ENCODE data around the gene R3HDM4.

R3HDM4 gene

GRCh38 chr19:947090-947706 lies 34.2 kb upstream of the R3HDM4 start:
- DNase-seq (ENCODE audit: low read depth) = no peak

- no peak for DNase-seq (ENCODE audit: low read depth)
Measured at GRCh38 chr19:945401-946252, 32.6 kb upstream of the R3HDM4 start.

DNA sequence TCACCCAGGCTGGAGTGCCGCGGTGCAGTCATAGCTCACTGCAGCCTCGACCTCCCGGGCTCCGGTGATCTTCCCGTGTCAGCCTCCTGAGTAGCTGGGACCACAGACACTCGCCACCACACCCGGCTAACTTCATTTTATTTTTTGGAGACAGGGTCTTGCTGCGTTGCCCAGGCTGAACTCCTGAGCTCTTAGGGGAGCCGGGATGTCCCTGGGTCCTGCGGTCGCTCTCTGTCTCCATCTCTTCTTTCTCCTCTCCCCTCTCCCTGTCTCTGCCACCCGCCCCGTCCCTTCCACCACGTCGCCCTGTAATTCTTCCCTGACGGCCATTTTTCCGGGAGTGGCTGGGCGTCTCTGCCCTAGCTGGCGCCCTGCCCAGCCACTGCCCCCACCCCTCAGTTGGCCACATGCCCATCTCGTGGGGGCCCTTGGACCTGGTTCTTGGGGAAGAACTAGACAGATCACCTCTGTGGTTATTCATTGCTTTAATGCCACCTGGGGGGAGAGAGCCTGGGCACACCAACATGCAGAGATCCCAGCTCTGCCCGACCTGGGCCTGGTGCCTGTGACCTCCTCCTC lies 31.7 kb upstream of the R3HDM4 start:
- DNase-seq (ENCODE audit: low read depth) = no peak

DNA sequence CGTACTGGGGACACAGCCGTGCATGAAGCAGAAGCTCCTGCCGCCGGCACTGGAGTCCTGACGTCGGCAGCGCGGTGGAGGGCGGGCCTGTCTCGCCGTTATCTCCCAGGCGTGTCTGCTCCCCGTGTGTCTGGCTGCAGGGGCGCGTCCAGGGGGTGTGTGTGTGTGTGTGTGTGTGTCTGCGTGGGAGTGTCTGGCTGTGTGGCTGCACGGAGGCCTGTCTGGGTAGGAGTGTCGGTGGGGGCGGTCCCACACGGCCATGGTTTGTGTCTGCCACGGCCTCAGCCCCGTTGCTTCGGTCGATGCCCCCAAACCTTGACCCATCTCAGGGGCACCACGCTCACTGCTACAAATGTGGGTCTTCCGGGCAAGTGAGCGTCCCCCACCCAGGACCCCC lies 31.1 kb upstream of the R3HDM4 start:
- DNase-seq (ENCODE audit: low read depth) = no peak

DNA sequence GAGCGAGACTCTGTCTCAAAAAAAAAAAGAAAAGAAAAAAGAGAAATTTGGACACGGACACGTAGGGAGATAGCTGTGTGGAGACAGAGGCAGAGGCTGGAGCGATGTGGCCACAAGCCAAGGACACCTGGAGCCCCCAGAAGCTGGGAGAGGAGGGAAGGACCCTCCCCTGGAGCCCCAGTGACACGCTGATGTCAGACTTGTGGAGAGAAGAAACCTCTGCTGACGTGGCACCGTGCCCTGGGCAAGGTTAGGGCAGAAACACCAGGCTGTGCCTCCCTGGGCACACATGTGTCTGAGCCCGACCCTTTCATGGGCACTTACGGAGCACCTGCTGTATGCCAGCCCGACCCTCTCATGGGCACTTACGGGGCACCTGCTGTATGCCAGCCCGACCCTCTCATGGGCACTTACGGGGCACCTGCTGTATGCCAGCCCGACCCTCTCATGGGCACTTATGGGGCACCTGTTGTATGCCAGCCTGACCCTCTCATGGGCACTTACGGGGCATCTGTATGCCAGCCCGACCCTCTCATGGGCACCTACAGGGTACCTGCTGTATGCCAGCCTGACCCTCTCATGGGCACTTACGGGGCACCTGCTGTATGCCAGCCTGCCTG lies 30.6 kb upstream of the R3HDM4 start:
- DNase-seq (ENCODE audit: low read depth) = no peak

DNA sequence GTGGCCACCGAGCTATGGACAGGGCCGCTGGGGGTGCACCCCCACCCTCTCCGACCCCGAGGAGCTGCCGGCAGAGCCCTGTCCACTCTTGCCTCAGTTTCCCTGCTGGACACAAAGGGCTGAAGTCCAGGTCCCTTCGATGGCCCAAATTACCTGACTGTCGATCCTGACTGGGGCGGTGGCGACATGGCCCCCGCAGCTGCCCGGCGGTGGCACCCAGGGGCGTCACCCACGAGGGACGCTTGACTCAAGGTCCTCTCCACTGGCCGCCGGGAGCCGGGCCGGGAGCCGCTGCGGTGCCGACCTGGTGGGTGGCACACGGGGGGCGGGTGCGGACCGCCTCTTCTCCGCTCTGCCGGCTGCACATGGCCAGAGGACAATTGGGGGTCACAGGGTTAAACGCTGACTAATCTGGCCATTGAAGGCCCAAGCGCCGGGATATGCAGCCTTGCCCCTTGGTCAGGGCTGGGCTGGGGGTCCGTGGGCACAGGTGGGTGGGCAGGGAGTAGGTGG lies 29.2 kb upstream of the R3HDM4 start:
- DNase-seq (ENCODE audit: low read depth) = no peak

DNA sequence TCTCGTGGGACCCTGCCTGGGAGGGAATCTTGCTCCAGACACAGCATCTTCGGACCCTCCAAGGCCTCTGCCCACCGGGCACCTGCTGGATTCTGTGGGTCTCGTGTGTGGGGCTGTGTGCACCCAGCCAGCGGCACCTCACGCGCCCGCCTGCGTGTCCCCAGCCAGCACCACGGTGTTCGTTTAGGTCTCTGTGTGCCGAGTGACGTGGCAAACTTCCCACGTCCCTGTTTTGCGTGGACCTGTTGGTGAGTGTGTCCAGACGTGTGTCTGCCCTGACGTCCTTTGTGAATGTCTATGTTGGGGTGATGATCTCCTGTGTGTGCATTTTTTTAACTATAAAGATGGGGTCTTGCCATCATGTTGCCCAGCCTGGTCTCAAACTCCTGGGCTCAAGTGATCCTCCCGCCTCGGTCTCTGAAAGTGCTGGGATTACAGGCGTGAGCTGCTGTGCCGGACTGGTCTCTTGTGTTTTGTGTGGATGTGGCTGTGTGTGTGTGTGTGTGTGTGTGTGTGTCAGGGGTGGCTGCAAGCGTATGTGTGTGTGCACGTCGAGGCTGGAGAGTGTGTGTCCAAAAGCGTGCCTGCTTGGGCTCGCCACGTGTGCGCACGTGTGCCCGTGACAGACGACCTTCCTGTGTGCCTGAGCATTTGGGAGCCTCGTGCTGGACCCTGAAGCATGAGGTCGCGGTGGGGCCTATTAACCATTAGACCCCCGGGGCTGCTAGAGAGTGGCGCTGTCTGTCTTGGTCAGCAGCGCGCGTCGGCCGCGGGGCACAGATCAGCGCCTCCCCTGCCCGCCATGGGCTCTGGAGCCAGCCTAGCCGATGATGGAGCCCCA lies 28.5 kb upstream of the R3HDM4 start:
- no peak for DNase-seq (ENCODE audit: low read depth)

GRCh38 chr19:940591-941291 lies 27.7 kb upstream of the R3HDM4 start:
- DNase-seq (ENCODE audit: low read depth) = peak; percentile 37

DNA sequence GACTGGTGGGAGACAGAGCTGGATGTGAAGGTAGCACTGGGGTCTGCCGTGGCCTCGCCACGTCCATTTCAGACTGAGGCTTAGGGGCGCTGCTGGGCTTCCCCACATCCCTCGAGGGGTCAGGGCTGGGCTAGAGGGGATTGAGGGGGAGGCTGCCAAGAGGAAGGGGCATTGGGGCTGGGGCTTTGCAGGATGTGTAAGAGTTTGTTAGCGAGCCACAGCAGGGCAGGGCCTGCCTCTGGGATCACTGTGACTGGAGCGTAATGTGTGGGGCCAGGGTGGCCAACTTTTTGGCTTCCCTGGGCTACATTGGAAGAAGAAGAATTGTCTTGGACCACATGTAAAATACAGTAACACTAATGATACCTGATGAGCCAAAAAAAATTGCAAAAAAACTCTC lies 26.9 kb upstream of the R3HDM4 start:
- no peak for DNase-seq (ENCODE audit: low read depth)

- no peak for DNase-seq (ENCODE audit: low read depth)
Measured at GRCh38 chr19:939439-939838, 26.4 kb upstream of the R3HDM4 start.

DNA sequence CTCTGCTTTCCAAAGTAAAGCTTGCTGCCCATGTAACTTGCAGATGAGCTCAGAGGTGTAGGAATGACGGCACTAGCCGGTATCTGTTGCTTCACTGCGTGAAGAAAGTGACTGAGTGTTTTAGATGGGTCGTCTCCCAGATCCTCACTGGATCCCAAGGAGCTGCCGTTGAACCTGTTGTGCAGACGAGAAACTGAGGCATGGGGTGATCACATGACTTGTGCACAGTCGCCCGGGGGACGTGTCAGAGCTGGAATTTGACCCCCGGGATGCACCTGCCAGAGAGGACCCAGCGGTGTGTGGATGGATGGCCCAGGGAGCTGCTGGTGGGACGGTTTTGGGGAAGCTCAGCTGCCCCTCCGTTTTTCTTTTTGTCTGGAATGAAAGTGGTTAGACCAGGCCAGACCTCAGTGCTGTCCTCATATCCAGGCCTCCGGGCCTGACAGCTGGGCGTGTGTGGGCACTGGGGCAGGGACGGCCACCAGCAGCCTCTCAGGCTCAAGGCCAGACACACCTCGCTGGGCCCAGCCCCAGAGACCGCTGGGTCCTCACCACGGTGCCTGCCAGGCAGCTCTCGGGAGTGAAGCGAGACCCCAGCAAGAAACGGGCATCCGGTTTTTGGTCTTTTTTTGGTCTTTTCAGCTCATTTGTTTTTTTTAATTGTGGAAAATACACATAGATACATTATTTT lies 25.4 kb upstream of the R3HDM4 start:
- DNase-seq (ENCODE audit: low read depth) = no peak

- DNase-seq (ENCODE audit: low read depth) = no peak
Measured at GRCh38 chr19:937259-937694, 24.3 kb upstream of the R3HDM4 start.

DNA sequence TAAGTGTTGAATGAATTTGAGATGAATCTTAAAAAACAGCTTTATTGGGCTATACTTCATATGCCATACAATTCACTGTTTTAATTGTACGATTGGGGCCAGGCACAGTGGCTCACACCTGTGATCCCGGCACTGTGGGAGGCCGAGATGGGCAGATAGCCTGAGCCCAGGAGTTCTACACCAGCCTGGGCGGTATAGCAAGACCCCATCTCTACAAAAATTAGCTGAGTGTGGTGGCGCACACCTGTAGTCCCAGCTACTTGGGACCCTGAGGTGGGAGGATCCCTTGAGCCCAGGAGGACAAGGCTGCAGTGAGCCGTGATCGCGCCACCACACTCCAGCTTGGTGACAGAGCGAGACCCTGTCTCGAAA lies 23.1 kb upstream of the R3HDM4 start:
- no peak for DNase-seq (ENCODE audit: low read depth)

DNA sequence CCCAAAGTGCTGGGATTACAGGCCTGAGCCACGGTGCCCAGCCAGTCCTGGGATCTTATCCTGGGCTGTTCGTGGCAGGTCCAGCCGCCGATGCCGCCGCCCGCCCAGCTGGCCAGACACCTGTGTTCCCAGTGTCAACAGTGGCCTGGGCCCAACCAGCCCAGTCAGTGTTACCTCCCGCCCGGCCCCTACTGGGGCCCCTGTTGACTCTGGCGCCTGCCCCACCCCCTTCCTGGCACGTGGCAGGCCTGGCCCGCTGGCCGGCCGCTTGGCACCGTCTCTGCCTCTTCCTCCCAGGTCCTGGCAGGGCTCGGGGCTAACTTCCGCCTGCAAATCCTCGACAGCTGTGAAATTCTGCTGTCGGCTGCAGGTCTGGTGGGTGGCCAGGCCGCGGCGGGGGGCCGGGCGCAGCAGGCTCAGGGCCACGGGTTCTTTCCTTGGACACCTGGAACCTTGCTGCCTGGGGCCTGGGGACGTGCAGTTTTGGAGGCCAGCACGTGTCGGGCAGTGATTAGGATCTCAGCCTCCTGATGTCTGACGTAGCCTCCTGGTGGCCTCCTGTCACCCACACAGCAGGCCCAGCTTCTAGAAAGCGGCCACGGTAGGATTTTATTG lies 22.0 kb upstream of the R3HDM4 start:
- no peak for DNase-seq (ENCODE audit: low read depth)

DNA sequence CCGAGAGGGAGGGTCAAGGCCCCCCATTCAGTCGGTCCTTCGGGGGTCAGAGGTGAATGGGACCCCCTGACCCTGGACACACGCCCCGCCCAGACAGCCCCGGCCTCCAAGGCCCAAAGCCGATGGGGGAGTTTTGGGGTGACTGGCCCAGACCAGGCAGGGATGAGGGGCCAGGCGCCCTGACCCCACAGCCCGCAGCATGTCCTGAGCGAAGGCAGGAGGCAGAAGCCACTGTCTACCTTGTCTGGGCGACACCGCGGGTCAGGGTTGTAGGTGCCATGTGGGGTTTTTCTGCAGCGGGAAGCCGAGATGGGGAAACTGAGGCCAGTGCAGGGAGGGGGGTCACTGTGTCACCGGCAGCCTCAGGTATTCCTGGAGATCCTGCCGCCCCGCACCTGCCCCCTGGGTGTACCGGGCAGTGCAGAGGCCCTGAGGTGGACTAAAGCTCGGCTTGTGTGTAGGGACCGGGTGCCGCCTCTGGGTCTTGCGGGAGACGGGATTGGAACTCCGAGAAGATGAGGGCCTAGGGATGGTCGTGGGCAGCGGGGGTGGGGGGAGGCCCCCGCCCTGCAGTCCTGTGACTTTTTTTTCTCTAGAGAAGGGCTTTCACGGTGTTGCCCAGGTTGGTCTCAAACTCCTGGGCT lies 21.3 kb upstream of the R3HDM4 start:
- DNase-seq (ENCODE audit: low read depth) = no peak

- DNase-seq (ENCODE audit: low read depth) = no peak
Measured at GRCh38 chr19:933553-933882, 20.5 kb upstream of the R3HDM4 start.

GRCh38 chr19:932648-933552 lies 19.9 kb upstream of the R3HDM4 start:
- no peak for DNase-seq (ENCODE audit: low read depth)

DNA sequence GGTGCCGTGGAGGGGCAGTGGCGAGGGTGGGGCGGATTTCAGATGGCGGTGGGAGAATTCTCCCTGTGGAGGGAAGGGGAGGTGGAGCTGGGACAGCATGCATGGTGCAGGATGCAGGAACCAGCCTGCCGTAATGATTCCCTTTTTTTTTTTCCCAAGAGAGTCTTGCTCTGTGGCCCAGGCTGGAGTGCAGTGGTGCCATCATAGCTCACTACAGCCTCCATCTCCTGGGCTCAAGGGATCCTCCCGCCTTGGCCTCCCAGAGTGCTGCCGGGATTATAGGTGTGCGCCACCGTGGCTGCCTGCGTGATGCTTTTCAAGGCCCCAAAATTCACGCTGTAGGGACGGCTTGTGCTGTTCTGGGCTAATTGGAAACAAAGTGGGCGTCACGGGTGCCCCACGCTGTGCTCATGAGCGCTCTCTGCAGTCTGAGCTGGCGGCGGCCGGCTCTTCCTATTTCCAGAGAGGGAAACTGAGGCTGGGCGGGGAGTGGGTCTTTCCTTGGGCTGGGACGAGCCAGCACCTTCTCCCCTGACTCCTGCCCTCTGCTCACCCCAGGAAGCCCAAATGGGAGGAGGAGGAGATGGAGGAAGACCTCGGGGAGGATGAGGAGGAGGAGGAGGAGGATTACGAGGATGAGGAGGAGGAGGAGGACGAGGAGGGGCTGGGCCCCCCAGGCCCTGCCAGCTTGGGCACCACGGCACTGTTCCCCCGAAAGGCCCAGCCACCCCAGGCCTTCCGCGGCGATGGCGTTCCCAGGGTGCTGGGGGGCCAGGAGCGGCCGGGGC lies 19.0 kb upstream of the R3HDM4 start:
- DNase-seq (ENCODE audit: low read depth) = no peak

All from stimulated activated CD8-positive, alpha-beta memory T cell treated with anti-CD3 and anti-CD28 coated beads, Interleukin-15, amount 100 ng/mL, for 1 hour (primary cell).